Cerebellar nuclear complex (tissue), 1 donor: Measurements from ENCODE around the gene ABCA1.
"Not testable (repeated sequence)": the region's sequence is repeated elsewhere in the genome, so short reads cannot be mapped to it uniquely, and the experiment has no call there.

Source experiments
- DNase-seq, 2 experiments: peaks; one replicate each; lab custom pipeline; 2025; lab: John Stamatoyannopoulos, UW

The ABCA1 gene

DNA sequence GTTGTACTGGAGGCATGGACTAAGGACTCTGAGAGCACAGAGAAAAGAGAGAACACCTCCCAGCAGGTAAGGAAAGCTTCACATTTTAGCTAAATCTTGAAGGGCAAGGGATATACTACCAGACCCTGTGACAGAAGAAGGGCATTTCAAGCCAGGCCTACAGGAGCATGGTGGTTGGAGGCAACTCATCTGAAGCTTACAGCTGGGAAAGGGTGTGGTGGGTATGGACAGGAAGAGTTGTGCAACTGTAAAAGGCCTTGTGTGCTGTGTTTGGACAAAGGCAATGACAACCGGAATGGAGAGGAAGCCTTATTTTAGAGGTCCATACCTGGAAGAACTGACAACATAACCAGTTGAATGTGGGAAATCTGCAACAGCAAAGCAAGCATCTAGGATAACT lies 132.9 kb downstream of the ABCA1 start:
- DNase-seq: no peak

DNA sequence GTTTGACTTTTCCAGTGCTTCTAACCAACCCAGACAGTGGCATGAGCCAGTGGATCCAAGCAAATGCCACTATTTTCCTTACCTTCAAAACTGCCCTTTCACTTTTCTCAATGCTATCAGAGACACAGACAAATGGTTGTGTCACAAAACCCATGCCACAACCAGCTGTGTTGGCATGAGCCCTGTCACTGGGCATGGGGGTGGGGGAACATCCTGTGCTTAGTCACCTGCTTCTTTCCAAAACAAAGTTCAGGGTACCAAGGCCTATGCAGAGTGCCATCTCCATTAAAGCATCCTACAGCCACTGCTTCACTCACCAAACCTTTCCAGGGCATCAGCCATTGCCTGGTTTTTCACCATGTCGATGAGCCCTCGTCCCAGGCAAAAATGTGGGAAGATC lies 133.9 kb downstream of the ABCA1 start:
- DNase-seq: no peak

DNA sequence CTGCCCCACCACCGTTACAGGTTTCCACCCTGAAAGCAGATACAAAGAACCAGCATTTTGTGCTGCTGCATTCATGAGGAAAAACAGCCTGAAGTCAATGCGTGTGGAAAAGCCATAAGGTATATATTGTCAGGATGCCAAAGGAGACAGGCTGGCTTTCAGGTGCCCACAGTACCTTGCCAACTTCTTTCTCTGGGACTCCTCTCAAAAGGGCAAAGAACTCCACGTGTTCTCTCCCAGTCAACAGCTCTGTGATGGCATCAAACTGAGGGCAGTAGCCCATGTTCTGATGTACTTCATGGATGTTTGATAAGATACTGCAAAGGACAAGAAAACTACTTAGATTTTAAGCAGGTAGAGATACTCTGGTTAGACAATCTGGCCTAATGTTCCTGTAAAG lies 139.7 kb downstream of the ABCA1 start:
- no peak for DNase-seq

DNA sequence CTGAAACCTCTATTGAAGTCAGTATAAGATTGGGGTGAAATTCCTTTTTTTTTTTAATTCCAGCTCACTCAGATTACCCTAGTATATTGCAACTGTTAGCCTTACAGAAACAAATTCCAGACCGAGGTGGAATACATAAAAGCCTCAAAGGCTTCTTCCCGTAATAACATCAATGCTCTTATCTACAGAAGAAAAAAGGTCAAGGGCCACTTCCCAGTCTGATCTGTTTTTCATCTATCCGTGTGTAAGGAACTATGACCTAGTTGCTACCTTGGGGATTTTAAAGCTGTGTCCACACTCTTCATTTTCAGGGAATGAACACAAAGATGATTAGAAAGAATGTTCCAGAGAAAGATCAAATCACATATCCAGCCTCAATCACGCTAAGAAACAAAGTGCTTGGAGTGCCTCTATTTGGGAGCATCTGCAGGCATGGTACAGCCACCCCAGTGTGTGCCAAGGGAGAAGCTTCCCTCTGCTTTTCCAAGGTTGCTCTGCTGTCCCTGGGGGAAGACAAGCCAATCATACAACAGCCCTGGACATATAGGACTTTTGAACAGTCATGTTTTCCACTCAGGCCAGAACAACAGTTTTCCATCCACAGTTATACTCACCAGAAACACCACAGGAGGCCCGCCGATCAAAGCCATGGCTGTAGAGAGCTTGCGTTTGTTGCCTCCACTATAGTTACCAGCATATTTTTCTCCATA lies 140.5 kb downstream of the ABCA1 start:
- no peak for DNase-seq

DNA sequence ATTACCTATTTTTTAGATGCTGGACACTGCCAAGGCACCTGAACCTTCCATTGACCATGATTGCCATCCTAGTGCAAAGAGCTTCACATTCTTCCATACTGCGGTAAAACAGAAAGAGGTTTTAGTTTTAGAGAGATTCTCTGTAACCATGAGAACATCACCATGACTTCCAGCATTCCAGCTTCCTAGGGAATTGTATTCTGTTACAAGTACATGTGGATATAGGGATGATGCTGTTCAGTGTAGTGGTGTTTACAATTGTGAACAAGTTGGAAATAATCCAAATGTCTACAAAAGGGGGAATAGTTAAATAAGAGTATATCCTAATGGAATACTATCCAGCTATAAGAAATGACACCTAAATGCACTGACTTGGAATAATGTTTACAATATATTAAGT lies 141.7 kb downstream of the ABCA1 start:
- no peak for DNase-seq

DNA sequence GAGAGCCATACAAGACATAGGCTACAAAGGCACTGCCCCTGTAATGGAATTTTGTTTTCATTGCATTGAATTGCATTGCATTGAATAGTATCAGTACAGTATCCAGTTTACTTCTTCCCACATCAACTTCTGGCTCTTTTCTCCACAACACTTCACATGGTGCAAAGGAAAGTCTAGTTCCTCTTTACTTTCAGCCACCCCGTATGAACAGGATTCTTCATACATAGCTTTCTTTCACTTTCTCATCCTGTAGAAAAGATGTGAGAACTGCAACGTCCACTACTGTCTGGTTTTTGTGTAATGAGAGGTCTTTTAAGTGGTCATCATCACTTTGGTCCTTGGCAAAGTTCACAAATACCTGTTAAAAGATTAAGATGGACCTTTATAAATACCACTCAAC lies 143.9 kb downstream of the ABCA1 start:
- no peak for DNase-seq

DNA sequence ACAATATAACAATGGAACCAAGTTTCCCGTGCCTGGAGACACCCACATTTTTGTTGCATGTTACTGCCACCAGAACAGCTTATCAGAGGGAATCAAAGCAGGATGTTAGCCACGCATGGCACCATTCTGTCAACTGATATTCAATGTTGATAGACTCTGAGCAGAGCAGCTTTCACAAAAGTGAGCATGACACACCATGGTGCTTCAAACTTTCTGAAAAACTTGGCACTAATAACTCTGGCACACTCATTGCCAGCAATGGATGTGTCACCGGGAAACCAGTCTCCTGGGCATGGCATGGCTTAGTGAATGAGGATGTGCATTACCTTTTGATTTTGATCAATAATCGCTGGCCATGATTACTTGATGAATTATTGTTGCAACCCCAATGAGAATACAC lies 144.4 kb downstream of the ABCA1 start:
- no peak for DNase-seq

DNA sequence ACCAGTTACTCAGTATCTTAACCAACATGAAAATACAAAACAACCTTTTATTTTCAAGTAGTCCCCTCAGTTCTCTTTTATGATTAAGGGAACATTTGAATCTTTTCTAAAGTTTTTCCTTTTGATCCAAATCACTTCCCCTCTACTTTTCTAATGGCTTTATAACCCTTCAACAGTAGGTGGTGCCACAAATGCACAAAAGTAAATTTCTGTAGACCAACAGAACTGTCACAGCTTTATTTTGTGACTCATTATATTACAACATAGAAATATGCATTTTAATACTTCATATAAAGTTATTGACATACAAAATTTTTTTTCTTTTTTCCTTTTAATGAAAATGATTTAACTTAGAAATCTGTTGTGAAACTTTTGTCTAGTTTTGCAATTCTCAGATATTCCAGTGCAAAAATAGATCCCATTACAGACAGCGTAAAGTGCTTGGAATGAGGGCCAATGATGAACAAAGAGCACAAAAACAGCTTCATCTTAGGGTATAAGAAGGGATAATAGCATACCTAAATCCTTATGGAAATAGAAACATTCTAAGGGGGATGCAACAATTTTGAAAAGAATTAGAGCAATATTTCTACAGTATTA lies 147.1 kb downstream of the ABCA1 start:
- no peak for DNase-seq

DNA sequence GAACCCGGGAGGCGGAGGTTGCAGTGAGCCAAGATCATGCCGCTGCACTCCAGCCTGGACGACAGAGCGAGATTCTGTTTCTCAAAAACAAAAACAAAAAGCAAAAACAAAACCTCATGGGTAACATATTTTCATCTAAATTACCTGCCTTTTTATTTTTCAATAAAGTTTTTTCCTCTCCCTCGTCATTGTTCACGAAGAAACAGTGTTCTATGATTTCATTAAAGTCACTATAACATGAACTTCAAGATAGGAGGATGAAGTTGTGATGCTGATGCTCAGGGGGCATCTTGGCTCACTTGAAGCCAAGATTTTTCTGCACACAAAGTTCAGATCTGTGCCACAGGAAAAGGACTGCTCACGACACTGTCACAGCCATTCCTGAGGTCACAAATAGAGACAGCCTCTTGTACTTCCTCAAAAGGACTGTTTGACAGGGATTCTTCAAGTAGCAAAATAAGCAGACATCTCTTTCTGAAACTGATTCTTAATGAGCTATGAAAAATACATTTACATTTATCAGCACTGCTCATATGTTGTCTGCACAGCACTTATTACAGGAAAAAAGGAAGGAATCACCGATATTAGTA lies 147.9 kb downstream of the ABCA1 start:
- DNase-seq: no peak

DNA sequence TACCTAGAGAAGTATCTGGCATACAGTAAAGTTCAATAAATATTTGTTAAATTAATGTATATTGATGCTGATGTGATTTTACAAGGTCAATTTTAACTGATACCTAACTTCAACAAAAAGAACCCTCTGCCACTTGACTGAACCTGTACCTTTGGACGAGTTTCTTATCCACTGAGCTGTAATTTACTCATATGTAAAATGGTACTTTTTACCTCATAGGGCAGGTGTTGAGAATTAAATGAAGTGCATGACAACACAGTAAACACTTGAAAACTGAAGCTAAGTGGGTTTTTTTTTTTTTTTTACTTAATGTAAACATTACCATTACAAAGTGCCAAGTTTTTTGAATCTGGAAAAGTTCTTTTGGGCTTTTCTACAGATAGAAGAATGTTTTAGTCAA lies 148.6 kb downstream of the ABCA1 start:
- DNase-seq: no peak

DNA sequence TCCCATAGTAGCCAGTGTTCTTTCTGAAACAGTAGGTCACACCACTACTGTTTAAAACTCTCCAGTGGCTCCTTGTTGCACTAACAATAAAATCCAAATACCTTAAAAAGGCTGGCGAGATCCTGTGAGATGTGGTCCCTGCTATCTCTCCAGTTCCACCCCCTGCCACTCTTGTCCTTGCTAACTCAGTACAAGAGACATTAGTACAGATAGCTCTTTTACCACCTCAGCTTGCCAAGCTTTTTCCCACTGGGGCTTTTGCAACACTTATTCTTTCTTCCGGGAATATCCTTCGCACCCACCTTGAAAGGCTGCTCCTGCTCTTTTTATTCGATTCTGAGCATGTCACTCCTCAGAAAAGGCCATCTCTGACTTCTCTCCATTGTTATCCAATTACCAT lies 149.2 kb downstream of the ABCA1 start:
- no peak for DNase-seq

DNA sequence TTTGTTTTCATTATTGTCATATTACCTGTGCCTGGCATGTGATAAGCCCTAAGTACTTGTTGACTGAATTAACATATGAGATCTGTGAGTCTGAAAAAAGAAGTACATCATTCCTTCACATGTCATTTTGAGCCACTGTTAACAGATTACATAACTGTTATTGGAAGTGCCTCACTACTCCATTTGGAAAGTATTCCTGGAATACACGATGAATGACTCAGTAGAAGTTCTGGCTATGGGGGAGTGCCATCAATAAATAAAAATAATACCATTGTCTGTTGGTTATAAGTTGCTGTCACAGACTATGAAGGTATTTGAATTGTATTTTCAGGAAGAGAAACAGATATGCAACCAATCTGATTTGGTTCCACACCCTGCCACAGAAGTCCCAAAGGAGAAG lies 151.2 kb downstream of the ABCA1 start:
- no peak for DNase-seq

DNA sequence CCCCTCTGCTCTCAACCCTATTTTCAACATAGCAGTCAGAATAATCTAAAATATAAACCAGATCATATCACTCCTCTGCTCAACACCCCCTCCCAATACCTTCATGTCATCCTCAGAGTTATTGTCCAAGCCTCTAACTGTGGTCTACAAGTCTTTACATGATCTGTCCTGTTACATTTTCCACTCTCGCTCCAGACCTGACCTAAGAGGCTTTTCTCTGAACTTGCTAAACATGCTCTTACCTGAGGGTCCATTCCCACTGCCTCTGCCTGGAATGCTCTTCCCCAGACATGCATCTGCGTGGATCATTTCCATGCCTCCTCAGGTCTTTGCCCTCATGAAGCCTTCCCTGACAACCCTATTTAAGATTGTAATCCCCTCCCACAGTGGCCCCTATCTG lies 152.0 kb downstream of the ABCA1 start:
- DNase-seq: no peak

DNA sequence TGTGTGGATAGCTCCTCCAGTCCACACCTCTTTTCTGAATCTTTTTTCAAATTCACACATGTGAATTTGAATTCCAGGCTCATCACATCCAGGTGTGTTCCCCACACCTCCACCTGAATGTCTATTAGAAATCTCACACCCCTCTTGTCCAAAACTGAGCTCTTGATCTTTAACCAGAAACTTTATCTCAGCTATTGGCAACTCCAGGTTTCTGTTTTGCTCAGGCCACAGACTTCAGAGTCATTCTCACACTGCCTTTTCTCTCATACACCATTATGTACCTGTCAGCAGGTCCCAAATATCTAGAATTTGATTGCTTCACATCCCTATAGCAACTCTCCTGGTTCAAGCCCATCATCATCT lies 152.4 kb downstream of the ABCA1 start:
- DNase-seq: no peak

DNA sequence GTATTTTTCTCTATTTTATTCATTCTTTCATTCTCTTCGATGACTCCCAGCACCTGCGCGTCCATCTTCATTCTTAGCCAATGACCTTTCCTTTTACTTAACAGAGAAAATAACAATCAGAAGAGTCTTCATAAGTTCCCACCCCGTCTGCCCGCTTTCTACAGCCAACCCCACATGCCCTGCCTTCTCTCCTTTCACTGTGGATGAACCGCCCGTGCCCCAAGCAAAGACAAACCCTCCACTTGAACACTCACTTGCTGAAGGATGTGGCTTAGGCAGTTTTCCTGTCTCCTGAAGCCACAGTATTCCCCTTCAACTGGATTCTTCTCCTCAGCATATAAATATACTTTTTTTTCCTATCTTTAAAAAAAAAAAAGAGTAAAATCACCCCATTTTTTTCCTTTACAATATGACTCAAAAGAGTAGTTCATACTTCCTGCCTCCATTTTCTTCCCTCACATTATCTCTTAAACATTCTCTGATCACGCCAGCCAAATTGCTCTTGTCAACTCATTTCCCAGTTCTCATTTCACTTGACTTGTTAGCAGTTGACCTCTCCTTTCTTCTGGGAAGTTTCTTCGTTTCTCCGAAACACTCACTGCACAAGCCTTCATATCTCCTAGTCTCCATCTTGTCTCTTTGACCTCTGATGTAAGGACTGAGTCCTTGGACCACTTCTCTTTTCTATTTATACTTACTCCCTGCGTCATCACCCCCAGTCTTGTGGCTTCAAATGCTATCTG lies 153.0 kb downstream of the ABCA1 start:
- no peak for DNase-seq

DNA sequence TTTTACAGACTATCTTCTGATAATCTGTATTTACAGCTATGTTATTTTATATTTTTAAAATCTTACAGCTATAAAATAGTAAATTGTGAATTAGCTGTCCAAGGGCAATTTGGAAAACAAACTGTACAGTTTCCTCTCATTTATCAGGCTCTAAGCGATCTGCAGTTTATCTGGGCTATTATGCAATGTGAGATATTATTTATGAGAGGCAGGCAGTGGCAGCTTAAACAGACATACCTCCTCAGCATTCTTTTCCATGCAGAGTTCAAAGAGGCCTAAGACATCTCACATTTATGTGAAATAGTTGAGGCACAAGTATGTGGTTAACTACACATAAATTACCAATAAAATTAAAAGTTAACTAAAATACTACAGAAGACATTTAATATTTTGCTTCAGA lies 153.8 kb downstream of the ABCA1 start:
- DNase-seq: no peak

DNA sequence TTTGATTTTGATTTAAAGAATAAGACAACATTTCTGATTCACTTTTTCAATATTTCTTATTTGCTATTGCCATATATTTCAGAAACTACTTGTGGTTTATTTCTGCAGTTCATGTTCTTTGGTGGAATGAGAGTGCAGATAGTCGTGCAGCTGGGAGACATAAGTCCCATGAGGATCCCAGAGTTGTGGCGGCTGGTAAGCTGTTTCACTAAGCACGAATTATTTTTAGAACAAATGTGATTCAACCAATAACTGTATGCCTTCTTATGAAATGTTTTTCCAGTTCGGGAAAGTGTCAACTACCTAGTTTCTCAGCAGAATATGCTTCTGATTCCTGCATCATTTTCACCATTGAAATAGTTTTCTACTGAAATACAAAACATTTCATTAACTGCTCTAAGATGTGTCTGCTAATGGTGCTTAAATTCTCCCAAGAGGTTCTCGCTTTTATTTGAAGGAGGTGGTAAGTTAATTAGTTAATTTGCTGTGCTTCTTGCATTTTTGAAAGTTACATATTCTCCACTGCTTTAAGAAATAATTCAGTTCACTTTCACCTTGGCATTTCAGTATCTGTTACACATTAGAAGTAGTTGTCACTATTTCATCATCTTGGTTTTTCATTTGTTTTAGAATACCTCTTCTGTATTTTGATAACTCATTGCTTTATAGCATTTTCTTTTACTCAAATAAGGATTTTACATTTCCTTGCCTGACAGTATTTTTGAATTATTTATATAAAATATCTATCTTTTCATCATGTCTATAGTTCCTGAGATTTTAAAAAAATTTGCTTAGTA lies 155.0 kb downstream of the ABCA1 start:
- DNase-seq: no peak

DNA sequence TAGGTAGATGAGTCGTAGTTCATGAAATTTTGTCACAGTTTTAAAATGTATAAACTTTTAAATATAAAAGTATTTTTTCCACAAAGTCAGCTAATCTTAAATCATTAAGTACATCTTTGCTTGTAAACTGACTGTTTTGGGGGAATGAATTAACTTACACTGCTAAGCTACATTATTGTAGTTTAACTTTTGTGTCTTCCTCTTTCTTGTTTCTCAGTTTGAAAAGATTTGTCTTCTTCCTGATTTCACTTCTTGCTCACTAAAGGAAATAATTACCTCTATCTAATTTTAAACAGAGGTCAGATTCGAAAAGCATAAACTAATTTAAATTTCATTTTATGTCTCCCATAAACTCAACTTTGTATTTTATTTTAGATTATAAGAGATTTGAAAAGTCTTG lies 158.3 kb downstream of the ABCA1 start:
- no peak for DNase-seq

DNA sequence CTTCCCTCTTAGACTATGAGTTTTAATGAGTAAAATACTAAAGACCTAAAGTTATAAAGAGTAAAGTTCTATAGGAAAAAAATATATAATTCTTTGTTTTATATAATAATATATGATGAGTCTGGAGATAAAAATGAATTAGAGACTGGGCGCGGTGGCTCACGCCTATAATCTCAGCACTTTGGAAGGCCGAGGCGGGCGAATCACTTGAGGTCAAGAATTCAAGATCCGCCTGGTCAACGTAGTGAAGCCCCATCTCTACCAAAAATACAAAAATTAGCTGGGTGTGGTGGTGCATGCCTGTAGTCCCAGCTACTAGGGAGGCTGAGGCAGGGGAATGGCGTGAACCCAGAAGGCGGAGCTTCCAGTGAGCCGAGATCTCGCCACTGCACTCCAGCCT lies 158.9 kb downstream of the ABCA1 start:
- not testable (repeated sequence) for DNase-seq

DNA sequence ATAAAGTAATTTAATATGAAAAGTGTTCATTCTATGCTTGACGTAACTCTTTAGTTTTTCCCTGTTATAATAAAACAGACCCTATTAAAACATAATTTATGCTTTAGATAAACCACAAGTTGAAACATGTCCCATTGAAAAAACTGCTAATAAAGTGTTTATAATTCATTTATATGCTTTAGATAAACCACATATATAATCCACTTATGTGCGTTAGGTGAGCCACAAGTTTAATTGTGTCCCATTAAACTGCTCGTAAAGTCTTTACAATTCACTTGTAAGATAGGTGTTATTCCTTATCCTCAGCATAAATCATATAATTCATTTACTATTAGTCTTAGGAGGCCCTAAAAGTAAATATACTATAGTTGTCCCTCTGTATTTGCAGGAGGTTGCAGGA lies 160.4 kb downstream of the ABCA1 start:
- no peak for DNase-seq

DNA sequence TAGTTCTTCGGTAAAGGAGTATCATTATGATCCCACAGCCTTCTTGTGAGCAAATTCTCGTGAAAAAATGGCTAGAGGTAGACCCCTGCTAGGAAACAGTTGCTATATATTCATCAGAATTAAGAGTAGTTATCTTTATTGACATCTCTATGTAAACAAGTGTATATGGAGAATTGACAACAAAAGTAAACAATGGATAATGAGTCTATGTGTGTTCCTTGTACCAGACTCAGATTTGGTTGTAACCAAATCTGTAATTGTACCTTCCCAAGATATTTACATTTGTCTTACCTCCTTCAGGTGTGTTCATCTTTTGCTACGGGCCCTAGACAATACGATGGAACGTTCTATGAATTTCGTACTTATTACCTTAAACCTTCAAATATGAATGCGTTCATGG lies 161.9 kb downstream of the ABCA1 start:
- no peak for DNase-seq

DNA sequence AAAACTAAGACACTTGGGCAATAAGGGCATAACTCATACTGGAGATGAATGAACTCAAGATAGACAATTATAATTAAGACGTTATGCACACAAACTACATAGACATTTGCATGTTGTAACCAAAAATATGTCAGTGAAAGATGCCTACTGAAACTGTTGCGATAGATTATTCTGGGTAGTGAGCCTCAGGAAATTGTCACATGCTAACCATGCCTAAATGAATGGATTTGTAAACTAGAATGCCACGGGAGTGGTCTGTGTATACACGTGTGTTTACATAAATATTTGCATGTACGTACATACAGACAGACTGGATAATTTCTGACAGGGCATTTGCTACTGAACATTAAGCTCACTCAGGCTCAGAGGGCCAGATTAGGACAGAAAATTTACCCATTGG lies 162.8 kb downstream of the ABCA1 start:
- DNase-seq: no peak
